Posterior cingulate gyrus (tissue), 11 donors: ENCODE data around the gene PTPN23.
"Not testable (repeated sequence)": the region's sequence is repeated elsewhere in the genome, so short reads cannot be mapped to it uniquely, and the experiment has no call there.

Experiments used
- DNase-seq, 10 donors: peaks; one replicate each; pipeline versions ENCODE4 v3.0.0 to v3.0.0-alpha.2; 2020 to 2021; ENCODE audit warnings: mixed read lengths in 3 of 10
- intact Hi-C: fragments of 100-400 bp; cut with DNase I; formaldehyde crosslinking; loops from one replicate; pipeline ENCODE4 v1.15.1; 2023

Gene PTPN23

DNA sequence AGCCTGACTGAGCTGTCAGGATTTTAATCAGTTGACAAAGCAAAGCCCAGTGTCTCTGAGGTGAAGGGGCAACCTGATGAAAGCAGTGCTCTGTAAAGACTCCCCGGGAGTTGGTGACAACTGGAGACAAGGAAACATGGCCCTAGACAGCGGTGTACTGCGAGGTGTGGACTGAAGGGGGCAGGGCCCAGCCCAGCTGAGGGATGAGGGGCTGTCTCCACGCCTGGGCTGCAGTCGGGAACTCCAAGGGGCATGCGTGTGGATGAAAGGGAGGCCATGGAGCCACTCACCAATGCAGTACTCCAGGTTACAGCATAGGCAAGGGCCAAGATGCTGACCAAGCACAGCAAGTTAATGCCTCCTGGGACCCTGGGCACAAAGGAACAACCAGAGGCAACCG lies 49.8 kb downstream of the PTPN23 start:
- intact Hi-C loops, result no loop called here
- no peak for DNase-seq

- no peak for DNase-seq
- intact Hi-C loops, result no loop called here
These were observed 50.4 kb downstream of the PTPN23 start for GRCh38 chr3:47431225-47431624.

DNA sequence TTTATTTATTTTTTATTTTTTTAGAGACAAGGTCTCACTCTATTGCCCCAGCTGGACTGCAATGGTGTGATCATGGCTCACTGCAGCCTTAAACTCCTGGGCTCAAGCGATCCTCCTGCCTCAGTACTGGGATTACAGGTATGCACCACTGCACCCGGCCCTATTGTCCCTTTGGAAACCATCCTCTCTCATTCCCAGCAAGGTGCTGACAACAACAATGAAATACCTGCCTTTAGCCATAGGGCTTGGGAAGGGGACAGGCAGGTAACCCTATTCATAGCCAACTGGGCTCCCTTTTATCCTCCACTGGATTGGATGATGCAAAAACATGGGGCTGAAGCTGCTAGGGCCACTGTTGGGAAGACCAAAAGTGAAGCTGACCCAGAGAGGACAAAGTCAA lies 51.9 kb downstream of the PTPN23 start:
- DNase-seq, result no peak
- intact Hi-C loops, result no loop called here

DNA sequence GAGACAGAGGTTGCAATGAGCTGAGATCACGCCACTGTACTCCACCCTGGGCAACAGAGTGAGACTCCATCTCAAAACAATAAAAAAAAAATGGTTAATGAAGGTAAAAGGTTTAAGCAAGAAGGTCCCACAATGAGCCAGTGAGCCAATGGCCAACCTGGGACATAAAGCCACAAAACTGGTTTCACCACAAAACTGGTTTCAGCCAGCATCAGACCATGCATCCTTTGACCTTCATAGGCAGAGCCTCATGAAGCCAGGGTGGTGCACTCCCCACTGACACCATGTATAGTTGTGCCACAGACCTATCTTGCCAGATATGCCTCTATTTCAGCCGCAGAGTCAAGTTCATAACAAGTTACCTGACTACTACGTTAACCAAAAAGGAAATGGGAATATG lies 53.0 kb downstream of the PTPN23 start:
- intact Hi-C loops, result no loop called here
- no peak for DNase-seq

- intact Hi-C loops, result no loop called here
- DNase-seq, result no peak
These were observed 54.0 kb downstream of the PTPN23 start for GRCh38 chr3:47434849-47435248.

- DNase-seq, result no peak
- intact Hi-C loops, result no loop called here
These were observed 55.4 kb downstream of the PTPN23 start for GRCh38 chr3:47436180-47436579.

GRCh38 chr3:47440131-47440530 lies 59.3 kb downstream of the PTPN23 start:
- peak in 5 of 10 donors; percentile 21 to 89 (median 45) for DNase-seq
- intact Hi-C loops, result loop anchor here (2.0 kb wide), 2 partner anchors 35 to 73 kb away; partner anchors contain the start of genes ELP6 and SCAP

- intact Hi-C loops, result loop anchor here (2.0 kb wide), 2 partner anchors 33 to 71 kb away; partner anchors contain the start of genes ELP6 and SCAP
- DNase-seq, result no peak
These were observed 61.2 kb downstream of the PTPN23 start for GRCh38 chr3:47441796-47442551.

- intact Hi-C loops, result no loop called here
These were observed 62.8 kb downstream of the PTPN23 start for GRCh38 chr3:47443611-47443995.

GRCh38 chr3:47444103-47444502 lies 63.3 kb downstream of the PTPN23 start:
- intact Hi-C loops, result no loop called here
- DNase-seq, result no peak

More at GRCh38 chr3:47443611-47443995, 62.8 kb downstream of the PTPN23 start:
- peak in 1 of 10 donors; percentile 29 for DNase-seq

DNA sequence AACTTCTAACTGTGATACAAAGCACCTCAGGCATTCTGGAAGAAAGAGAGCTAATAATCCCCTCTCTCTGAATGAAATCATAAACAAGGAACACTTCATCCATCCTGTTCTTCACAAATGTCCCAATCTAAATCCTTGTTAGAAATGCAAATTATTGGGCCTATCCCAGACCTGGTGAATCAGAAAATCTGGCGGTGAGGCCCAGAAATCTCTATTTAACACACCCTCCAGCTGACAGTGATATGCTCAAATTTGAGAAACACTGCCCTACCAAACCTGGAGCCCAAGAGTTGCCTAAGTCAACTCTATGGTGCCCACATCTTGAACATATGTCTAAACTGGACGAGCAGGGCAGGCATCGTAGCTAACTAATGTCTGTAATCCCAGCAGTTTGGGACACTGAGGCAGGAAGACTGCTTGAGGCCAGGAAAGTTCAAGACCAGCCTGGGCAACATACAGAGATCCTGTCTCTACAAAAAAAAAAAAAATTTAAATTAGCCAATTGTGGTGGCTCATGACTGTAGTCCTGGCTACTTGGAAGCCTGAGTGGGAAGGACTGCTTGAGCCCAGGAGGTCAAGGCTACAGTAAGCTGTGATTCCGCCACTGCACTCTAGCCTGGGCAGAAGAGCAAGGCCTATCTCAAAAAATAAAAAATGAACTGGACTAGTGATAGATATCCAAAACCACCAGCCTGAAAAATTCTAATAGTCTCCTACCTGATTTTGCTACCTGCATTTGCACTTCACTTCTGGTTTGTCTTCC lies 71.8 kb downstream of the PTPN23 start:
- DNase-seq, result no peak

DNA sequence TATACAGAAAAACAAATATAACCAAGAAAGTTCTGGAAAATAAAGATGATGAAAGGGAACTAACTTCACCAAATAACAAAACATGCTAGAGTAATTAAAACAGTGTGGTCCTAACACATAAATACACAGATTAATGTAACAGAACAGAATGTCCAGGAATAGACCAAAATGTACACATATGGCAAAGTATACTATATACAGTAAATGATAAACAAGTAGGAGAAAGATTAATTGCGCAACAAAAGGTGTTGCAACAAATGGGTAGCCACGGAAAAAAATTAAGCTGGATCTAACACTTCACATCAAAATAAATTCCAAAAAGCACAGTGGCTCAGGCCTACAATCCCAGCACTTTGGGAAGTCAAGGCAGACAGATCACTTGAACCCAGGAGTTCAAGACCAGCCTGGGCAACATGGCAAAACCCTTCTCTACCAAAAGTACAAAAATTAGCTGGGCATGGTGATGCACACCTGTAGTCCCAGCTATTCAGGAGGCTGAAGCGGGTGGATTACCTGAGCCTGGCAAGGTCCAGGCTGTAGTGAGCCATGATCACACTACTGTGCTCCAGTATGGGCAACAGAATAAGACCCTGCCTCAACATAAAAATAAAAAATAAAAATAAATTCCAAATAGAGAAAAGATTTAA lies 75.1 kb downstream of the PTPN23 start:
- intact Hi-C loops, result no loop called here
- no peak for DNase-seq

More for the DNA sequence above, 71.8 kb downstream of the PTPN23 start:
- intact Hi-C loops, result no loop called here

GRCh38 chr3:47456984-47457383 lies 76.2 kb downstream of the PTPN23 start:
- DNase-seq, result no peak
- intact Hi-C loops, result no loop called here

DNA sequence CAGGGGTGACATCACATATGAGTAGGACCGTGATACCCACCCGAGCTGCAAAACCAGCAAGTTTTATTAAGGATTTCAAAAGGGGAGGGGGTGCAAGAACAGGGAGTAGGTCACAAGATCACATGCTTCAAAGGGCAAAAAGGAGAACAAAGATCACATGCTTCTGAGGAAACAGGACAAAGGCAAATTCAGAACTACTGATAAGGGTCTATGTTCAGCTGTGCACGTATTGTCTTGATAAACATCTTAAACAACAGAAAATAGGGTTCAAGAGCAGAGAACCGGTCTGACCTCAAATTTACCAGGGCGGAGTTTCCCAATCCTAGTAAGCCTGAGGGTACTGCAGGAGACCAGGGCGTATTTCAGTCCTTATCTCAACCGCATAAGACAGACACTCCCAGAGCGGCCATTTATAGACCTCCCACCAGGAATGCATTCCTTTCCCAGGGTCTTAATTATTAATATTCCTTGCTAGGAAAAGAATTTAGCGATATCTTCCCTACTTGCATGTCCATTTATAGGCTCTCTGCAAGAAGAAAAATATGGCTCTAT lies 78.8 kb downstream of the PTPN23 start:
- intact Hi-C loops, DNase-seq: not testable (repeated sequence)
